Measurements from ENCODE around the gene ABR.
"Not testable (repeated sequence)": the region's sequence is repeated elsewhere in the genome, so short reads cannot be mapped to it uniquely, and the experiment has no call there.

The ABR gene

DNA sequence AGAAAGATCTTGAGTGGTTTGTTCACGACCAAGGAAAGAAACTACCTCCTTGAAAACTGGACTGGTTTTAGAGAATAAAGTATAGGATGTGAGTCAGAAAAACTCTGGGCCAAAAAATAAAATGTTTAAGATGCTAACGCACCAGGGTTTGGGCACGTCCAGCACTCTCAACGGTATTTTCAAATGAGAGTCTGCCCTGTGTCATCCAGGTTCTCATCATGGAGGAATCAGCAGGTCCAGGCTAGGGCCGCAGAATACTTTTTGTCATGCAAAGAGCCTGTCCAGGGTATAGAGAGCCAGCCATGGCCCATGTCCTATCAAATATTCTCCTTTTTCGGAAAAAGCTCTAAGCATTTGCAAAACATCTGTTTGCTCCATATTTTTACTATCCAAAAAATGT, 202.6 kb downstream of the ABR start:
- TF ChIP-seq, protein P1, sequence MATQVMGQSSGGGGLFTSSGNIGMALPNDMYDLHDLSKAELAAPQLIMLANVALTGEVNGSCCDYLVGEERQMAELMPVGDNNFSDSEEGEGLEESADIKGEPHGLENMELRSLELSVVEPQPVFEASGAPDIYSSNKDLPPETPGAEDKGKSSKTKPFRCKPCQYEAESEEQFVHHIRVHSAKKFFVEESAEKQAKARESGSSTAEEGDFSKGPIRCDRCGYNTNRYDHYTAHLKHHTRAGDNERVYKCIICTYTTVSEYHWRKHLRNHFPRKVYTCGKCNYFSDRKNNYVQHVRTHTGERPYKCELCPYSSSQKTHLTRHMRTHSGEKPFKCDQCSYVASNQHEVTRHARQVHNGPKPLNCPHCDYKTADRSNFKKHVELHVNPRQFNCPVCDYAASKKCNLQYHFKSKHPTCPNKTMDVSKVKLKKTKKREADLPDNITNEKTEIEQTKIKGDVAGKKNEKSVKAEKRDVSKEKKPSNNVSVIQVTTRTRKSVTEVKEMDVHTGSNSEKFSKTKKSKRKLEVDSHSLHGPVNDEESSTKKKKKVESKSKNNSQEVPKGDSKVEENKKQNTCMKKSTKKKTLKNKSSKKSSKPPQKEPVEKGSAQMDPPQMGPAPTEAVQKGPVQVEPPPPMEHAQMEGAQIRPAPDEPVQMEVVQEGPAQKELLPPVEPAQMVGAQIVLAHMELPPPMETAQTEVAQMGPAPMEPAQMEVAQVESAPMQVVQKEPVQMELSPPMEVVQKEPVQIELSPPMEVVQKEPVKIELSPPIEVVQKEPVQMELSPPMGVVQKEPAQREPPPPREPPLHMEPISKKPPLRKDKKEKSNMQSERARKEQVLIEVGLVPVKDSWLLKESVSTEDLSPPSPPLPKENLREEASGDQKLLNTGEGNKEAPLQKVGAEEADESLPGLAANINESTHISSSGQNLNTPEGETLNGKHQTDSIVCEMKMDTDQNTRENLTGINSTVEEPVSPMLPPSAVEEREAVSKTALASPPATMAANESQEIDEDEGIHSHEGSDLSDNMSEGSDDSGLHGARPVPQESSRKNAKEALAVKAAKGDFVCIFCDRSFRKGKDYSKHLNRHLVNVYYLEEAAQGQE (IDR thresholded peaks at IDR 0.05; ENCODE audit: insufficient replicate concordance, low read depth), result no peak
- no peak for TF ChIP-seq GABPA (IDR thresholded peaks at IDR 0.05; ENCODE audit: low read depth)
- TF ChIP-seq POLR2AphosphoS5 (IDR thresholded peaks at IDR 0.05; ENCODE audit: low read depth), result no peak
- TF ChIP-seq SPI1 (IDR thresholded peaks at IDR 0.05; ENCODE audit: borderline replicate concordance, low read depth), result no peak
- TF ChIP-seq, protein P2, sequence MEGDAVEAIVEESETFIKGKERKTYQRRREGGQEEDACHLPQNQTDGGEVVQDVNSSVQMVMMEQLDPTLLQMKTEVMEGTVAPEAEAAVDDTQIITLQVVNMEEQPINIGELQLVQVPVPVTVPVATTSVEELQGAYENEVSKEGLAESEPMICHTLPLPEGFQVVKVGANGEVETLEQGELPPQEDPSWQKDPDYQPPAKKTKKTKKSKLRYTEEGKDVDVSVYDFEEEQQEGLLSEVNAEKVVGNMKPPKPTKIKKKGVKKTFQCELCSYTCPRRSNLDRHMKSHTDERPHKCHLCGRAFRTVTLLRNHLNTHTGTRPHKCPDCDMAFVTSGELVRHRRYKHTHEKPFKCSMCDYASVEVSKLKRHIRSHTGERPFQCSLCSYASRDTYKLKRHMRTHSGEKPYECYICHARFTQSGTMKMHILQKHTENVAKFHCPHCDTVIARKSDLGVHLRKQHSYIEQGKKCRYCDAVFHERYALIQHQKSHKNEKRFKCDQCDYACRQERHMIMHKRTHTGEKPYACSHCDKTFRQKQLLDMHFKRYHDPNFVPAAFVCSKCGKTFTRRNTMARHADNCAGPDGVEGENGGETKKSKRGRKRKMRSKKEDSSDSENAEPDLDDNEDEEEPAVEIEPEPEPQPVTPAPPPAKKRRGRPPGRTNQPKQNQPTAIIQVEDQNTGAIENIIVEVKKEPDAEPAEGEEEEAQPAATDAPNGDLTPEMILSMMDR (IDR thresholded peaks at IDR 0.05; ENCODE audit: insufficient read depth, low read length), result no peak
- H3K27me3 ChIP-seq (ENCODE audit: insufficient read depth, poor library complexity, severe bottlenecking), result peaks cover 8% of the 10 kb centered on the region
- DNase-seq (ENCODE audit: low read depth in 1 of 2, low spot score in 1 of 2), result no peak
- H3K4me3 ChIP-seq (replicated peaks; ENCODE audit: insufficient read depth, low read length), result no peak overlapping the region
- no peak overlapping the region for H3K27ac ChIP-seq (replicated peaks)

DNA sequence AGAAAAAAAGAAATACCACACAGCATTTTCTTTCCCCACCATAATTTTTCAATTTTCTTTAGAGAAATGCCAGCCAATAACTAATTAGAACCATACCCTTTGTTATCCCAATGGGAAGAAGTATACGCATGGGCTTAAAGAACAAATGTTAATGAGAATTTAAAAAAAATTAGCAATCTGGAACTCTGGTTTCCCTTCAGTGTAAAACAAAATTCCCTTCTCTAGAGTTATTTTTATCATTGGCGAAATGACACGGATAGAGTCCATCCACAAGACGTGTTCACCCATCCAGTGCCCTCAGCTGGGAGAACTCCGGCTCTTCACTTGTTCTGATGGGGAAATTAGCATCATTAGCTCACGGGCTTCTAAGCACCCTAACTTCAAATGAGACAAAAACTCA, 203.5 kb downstream of the ABR start:
- H3K4me3 ChIP-seq (replicated peaks; ENCODE audit: insufficient read depth, low read length), result no peak overlapping the region
- H3K27me3 ChIP-seq (ENCODE audit: insufficient read depth, poor library complexity, severe bottlenecking), result peaks cover 8% of the 10 kb centered on the region
- TF ChIP-seq, protein P1 (IDR thresholded peaks at IDR 0.05; ENCODE audit: insufficient replicate concordance, low read depth), result no peak
- TF ChIP-seq GABPA (IDR thresholded peaks at IDR 0.05; ENCODE audit: low read depth) (no peak), SPI1 (IDR thresholded peaks at IDR 0.05; ENCODE audit: borderline replicate concordance, low read depth) (no peak), POLR2AphosphoS5 (IDR thresholded peaks at IDR 0.05; ENCODE audit: low read depth) (no peak)
- TF ChIP-seq, protein P2 (IDR thresholded peaks at IDR 0.05; ENCODE audit: insufficient read depth, low read length), result no peak
- no peak for DNase-seq (ENCODE audit: low read depth in 1 of 2, low spot score in 1 of 2)
- H3K27ac ChIP-seq (replicated peaks), result no peak overlapping the region

DNA sequence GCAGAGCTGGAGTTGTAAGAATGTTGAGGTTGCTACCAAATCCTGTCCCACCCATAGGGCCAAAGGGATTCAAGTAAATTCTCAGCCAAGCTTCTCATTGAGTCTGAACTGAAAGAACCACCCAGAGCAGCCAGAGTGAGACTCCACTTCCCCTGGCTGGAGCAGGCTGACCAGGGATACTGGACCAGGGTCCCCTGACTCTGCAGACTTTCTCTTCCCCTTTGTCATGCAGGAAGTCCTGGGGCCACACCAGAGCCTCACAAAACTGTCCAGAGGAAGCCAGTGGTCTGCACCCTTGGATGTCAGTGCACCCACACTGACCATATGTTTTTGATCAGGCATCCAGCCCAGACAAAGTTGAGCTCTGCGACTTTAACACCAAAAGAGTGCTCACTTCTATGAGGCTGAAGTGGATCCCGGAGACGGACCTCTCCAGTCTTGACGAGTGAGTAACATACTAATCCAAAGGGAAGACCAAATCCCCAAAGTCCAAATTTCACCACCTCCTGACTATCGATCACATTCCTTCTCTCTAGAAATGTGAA, 204.3 kb downstream of the ABR start:
- Histone ChIP-seq H3K27ac (replicated peaks) (no peak overlapping the region), H3K27me3 (ENCODE audit: insufficient read depth, poor library complexity, severe bottlenecking) (peaks cover 8% of the 10 kb centered on the region), H3K4me3 (replicated peaks; ENCODE audit: insufficient read depth, low read length) (no peak overlapping the region)
- DNase-seq (ENCODE audit: low read depth in 1 of 2, low spot score in 1 of 2), result no peak
- no peak for TF ChIP-seq GABPA (IDR thresholded peaks at IDR 0.05; ENCODE audit: low read depth)
- TF ChIP-seq SPI1 (IDR thresholded peaks at IDR 0.05; ENCODE audit: borderline replicate concordance, low read depth), result no peak
- TF ChIP-seq POLR2AphosphoS5 (IDR thresholded peaks at IDR 0.05; ENCODE audit: low read depth), result no peak
- TF ChIP-seq, protein P1 (IDR thresholded peaks at IDR 0.05; ENCODE audit: insufficient replicate concordance, low read depth), result no peak
- TF ChIP-seq, protein P2 (IDR thresholded peaks at IDR 0.05; ENCODE audit: insufficient read depth, low read length), result no peak

DNA sequence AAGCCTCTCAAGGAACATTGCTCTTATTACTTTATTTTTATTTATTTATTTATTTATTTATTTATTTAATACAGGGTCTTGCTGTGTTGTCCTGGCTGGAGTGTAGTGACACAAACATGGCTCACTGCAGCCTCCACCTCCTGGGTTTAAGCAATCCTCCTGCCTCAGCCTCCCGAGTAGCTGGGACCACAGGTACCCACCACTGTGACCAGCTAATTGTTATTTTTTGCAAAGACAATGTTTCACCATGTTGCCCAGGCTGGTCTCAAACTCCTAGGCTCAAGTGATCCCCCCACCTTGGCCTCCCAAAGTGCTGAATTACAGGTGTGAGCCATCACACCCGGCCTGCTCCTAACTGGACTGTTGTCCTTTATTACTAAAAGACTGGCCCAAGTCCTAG, 205.0 kb downstream of the ABR start:
- not testable (repeated sequence) for H3K27ac ChIP-seq (replicated peaks); DNase-seq (ENCODE audit: low read depth in 1 of 2, low spot score in 1 of 2); H3K4me3 ChIP-seq (replicated peaks; ENCODE audit: insufficient read depth, low read length); H3K27me3 ChIP-seq (ENCODE audit: insufficient read depth, poor library complexity, severe bottlenecking)

Measured in HL-60 (cell line).